Panc1 (cell line): ENCODE data around the gene COLEC11.

ENCODE experiments used
- POLR2AphosphoS5 ChIP-seq: IDR thresholded peaks from 2 replicates; pipeline ENCODE4 v1.6.1; 2012; ENCODE audit warnings: mild to moderate bottlenecking, low read depth, low read length, moderate library complexity
- SIN3A ChIP-seq: IDR thresholded peaks from 2 replicates; pipeline ENCODE4 v1.6.1; 2012; ENCODE audit warnings: low read depth, mild to moderate bottlenecking, low read length, moderate library complexity, borderline replicate concordance; ENCODE audit not compliant: insufficient read depth
- TF ChIP-seq, protein P1 (sequence below): fragments of 450-650 bp; IDR thresholded peaks from 2 replicates; pipeline ENCODE4 v1.5.1; 2017; ENCODE audit warnings: mild to moderate bottlenecking

DNA sequence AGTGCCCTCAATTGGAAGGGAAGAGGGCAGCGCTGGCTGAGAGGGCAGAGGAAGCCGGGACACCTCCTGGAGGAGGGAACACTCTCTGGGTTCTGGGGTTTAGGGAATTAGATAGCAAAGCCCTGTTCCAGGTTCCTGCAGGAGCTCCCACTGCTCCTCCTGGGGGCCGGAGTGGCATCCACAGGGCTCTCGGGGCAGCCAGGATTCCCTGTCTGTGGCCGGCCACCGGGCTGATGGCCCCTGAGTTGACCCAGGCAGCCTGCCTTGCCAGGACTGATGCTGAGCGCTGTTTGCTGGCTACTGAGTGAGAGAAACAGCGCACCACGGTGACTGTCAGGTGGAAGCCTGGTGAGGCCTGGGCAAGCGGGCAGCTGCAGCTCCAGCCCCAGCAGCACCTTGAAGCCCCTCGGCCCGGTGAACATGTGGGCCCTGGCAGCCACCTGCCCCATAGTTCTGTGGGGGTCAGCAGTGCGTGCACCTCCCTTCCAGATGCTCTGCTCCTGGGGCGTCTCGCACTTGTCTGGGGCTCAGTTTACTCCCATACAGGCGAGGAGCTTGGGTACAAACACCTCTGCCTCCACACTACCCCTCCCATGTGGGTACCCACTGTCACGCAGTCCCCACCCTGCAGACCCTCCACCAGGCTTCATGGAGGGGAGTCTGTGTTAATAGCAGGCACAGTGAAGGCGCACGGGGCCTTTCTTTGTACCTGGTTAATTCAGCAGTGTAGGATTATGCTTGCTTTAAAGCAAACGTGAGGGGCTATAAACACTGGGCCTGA lies 55.4 kb downstream of the COLEC11 start:
- no peak for TF ChIP-seq SIN3A
- TF ChIP-seq, protein P1, sequence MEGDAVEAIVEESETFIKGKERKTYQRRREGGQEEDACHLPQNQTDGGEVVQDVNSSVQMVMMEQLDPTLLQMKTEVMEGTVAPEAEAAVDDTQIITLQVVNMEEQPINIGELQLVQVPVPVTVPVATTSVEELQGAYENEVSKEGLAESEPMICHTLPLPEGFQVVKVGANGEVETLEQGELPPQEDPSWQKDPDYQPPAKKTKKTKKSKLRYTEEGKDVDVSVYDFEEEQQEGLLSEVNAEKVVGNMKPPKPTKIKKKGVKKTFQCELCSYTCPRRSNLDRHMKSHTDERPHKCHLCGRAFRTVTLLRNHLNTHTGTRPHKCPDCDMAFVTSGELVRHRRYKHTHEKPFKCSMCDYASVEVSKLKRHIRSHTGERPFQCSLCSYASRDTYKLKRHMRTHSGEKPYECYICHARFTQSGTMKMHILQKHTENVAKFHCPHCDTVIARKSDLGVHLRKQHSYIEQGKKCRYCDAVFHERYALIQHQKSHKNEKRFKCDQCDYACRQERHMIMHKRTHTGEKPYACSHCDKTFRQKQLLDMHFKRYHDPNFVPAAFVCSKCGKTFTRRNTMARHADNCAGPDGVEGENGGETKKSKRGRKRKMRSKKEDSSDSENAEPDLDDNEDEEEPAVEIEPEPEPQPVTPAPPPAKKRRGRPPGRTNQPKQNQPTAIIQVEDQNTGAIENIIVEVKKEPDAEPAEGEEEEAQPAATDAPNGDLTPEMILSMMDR, result no peak
- TF ChIP-seq POLR2AphosphoS5, result no peak
